OCI-LY3 (cell line): ENCODE data around the gene MUSK.

Source experiments
- EZH2phosphoT487 ChIP-seq: fragments of 200-600 bp; shearing (Covaris generic); IDR thresholded peaks from 2 replicates; pipeline ENCODE4 v1.6.1; 2018; ENCODE audit warnings: antibody characterized with exemption, mixed run types, low read depth
- TF ChIP-seq, protein P1 (sequence below): fragments of 200-600, 300-600 bp; sonication (generic); IDR thresholded peaks from 2 replicates; pipeline ENCODE4 v1.5.1; 2014; ENCODE audit warnings: antibody characterized with exemption, low read length, low read depth

- TF ChIP-seq, protein P1, sequence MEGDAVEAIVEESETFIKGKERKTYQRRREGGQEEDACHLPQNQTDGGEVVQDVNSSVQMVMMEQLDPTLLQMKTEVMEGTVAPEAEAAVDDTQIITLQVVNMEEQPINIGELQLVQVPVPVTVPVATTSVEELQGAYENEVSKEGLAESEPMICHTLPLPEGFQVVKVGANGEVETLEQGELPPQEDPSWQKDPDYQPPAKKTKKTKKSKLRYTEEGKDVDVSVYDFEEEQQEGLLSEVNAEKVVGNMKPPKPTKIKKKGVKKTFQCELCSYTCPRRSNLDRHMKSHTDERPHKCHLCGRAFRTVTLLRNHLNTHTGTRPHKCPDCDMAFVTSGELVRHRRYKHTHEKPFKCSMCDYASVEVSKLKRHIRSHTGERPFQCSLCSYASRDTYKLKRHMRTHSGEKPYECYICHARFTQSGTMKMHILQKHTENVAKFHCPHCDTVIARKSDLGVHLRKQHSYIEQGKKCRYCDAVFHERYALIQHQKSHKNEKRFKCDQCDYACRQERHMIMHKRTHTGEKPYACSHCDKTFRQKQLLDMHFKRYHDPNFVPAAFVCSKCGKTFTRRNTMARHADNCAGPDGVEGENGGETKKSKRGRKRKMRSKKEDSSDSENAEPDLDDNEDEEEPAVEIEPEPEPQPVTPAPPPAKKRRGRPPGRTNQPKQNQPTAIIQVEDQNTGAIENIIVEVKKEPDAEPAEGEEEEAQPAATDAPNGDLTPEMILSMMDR, result no peak
- no peak for TF ChIP-seq EZH2phosphoT487
Measured at GRCh38 chr9:110641293-110641692, 27.3 kb upstream of the MUSK start.
